Stimulated activated CD4-positive, alpha-beta T cell treated with anti-CD3 and anti-CD28 coated beads, Interleukin-15, amount 100 ng/mL, for 1 hour (primary cell): ENCODE data around the gene PDE3B.
"Not testable (repeated sequence)": the region's sequence is repeated elsewhere in the genome, so short reads cannot be mapped to it uniquely, and the experiment has no call there.

ENCODE experiments used
- DNase-seq, 2 donors: peaks; one replicate each; pipeline ENCODE4 v3.0.0-alpha.2; 2020; ENCODE audit warnings: low read depth in 1 of 2, low spot score in 1 of 2

Gene PDE3B

GRCh38 chr11:14643697-14644225 is at the start of gene PDE3B:
Gene PDE3B, plus strand, starts transcription at chr11:14643804. Its CDS starts 272 bp downstream, at chr11:14644076.
- peak; percentile 48 to 58 for DNase-seq

GRCh38 chr11:14595261-14595660 is 48.3 kb upstream of the PDE3B start:
- not testable (repeated sequence) for DNase-seq

- DNase-seq = no peak
These were observed 35.9 kb upstream of the PDE3B start for GRCh38 chr11:14607713-14608112.

- DNase-seq = no peak
These were observed 33.7 kb upstream of the PDE3B start for GRCh38 chr11:14609902-14610301.

- DNase-seq = no peak
These were observed 31.7 kb upstream of the PDE3B start for GRCh38 chr11:14611939-14612338.

- DNase-seq = no peak
These were observed 30.9 kb upstream of the PDE3B start for GRCh38 chr11:14612694-14613093.

GRCh38 chr11:14614091-14614622 is 29.4 kb upstream of the PDE3B start:
- no peak for DNase-seq

GRCh38 chr11:14617241-14618027 is 26.2 kb upstream of the PDE3B start:
- no peak for DNase-seq

- no peak for DNase-seq
These were observed 25.5 kb upstream of the PDE3B start for GRCh38 chr11:14618060-14618459.

GRCh38 chr11:14619603-14620531 is 23.7 kb upstream of the PDE3B start:
- no peak for DNase-seq

- DNase-seq = no peak
These were observed 21.2 kb upstream of the PDE3B start for GRCh38 chr11:14622223-14622954.

GRCh38 chr11:14623036-14623435 is 20.6 kb upstream of the PDE3B start:
- DNase-seq = no peak

GRCh38 chr11:14625586-14626205 is 17.9 kb upstream of the PDE3B start:
- no peak for DNase-seq

GRCh38 chr11:14626650-14627049 is 17.0 kb upstream of the PDE3B start:
- no peak for DNase-seq

GRCh38 chr11:14633506-14634224 is 9.9 kb upstream of the PDE3B start:
- DNase-seq = peak in 1 of 2 donors; percentile 6

GRCh38 chr11:14634813-14635212 is 8.8 kb upstream of the PDE3B start:
- no peak for DNase-seq

GRCh38 chr11:14635546-14635945 is 8.1 kb upstream of the PDE3B start:
- no peak for DNase-seq

GRCh38 chr11:14636119-14636518 is 7.5 kb upstream of the PDE3B start:
- DNase-seq = no peak

- no peak for DNase-seq
These were observed 5.7 kb upstream of the PDE3B start for GRCh38 chr11:14637868-14638409.
